Ishikawa (cell line): ENCODE measurements around the gene SNTG2.

Source experiments
- CEBPB ChIP-seq: IDR thresholded peaks from 2 replicates; pipeline ENCODE4 v1.6.1; 2012
- CREB1 ChIP-seq: IDR thresholded peaks from 2 replicates; pipeline ENCODE4 v1.6.1; 2012; ENCODE audit warnings: low read depth
- EGR1 ChIP-seq: IDR thresholded peaks from 2 replicates; pipeline ENCODE4 v1.6.1; 2012
- EP300 ChIP-seq: IDR thresholded peaks from 2 replicates; pipeline ENCODE4 v1.6.1; 2012; ENCODE audit warnings: borderline replicate concordance
- FOXM1 ChIP-seq: IDR thresholded peaks from 2 replicates; pipeline ENCODE4 v1.6.1; 2012; ENCODE audit warnings: low read depth, borderline replicate concordance
- NFIC ChIP-seq: IDR thresholded peaks from 2 replicates; pipeline ENCODE4 v1.6.1; 2012
- RAD21 ChIP-seq: IDR thresholded peaks from 2 replicates; pipeline ENCODE4 v1.6.1; 2012; ENCODE audit warnings: low read depth
- TAF1 ChIP-seq: IDR thresholded peaks from 2 replicates; pipeline ENCODE4 v1.6.1; 2012; ENCODE audit warnings: low read depth, mild to moderate bottlenecking
- TCF12 ChIP-seq: IDR thresholded peaks from 2 replicates; pipeline ENCODE4 v1.6.1; 2012; ENCODE audit warnings: low read depth
- TEAD4 ChIP-seq: IDR thresholded peaks from 2 replicates; pipeline ENCODE4 v1.6.1; 2012
- YY1 ChIP-seq: IDR thresholded peaks from 2 replicates; pipeline ENCODE4 v1.6.1; 2012; ENCODE audit warnings: low read depth
- ZBTB7A ChIP-seq: IDR thresholded peaks from 2 replicates; pipeline ENCODE4 v1.6.1; 2012; ENCODE audit warnings: low read depth
- TF ChIP-seq, protein P1 (sequence below): IDR thresholded peaks from 2 replicates; pipeline ENCODE4 v1.6.1; 2012; ENCODE audit warnings: low read depth, mild to moderate bottlenecking
- TF ChIP-seq, protein P2 (sequence below): IDR thresholded peaks from 2 replicates; pipeline ENCODE4 v1.6.1; 2012
- TF ChIP-seq, protein P3 (sequence below): IDR thresholded peaks from 2 replicates; pipeline ENCODE4 v1.6.1; 2012

SNTG2 gene

DNA sequence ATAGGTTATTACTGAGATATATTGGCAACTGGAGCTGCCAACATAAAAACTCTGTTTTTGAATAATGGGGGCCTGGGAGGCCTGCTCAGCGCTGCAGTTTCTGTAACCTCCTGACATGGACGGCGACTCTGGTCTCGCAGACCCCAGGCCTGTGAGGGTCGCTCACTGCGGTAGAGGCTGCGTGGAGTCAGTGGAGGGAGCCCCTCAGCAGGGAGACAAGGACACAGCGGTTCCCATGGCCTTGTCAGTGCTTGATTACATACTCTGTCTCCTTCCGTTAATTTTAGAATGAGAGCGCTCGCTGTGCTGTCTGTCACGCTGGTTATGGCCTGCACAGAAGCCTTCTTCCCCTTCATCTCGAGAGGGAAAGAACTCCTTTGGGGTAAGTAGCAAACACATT lies 463.5 kb downstream of the SNTG2 start:
- TF ChIP-seq TCF12 (no peak), ZBTB7A (no peak), NFIC (no peak), EGR1 (no peak), EP300 (no peak), TAF1 (no peak), CEBPB (no peak), TEAD4 (no peak), FOXM1 (no peak), CREB1 (no peak), YY1 (no peak), RAD21 (no peak)
- TF ChIP-seq, protein P1, sequence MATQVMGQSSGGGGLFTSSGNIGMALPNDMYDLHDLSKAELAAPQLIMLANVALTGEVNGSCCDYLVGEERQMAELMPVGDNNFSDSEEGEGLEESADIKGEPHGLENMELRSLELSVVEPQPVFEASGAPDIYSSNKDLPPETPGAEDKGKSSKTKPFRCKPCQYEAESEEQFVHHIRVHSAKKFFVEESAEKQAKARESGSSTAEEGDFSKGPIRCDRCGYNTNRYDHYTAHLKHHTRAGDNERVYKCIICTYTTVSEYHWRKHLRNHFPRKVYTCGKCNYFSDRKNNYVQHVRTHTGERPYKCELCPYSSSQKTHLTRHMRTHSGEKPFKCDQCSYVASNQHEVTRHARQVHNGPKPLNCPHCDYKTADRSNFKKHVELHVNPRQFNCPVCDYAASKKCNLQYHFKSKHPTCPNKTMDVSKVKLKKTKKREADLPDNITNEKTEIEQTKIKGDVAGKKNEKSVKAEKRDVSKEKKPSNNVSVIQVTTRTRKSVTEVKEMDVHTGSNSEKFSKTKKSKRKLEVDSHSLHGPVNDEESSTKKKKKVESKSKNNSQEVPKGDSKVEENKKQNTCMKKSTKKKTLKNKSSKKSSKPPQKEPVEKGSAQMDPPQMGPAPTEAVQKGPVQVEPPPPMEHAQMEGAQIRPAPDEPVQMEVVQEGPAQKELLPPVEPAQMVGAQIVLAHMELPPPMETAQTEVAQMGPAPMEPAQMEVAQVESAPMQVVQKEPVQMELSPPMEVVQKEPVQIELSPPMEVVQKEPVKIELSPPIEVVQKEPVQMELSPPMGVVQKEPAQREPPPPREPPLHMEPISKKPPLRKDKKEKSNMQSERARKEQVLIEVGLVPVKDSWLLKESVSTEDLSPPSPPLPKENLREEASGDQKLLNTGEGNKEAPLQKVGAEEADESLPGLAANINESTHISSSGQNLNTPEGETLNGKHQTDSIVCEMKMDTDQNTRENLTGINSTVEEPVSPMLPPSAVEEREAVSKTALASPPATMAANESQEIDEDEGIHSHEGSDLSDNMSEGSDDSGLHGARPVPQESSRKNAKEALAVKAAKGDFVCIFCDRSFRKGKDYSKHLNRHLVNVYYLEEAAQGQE, result no peak
- TF ChIP-seq, protein P2, sequence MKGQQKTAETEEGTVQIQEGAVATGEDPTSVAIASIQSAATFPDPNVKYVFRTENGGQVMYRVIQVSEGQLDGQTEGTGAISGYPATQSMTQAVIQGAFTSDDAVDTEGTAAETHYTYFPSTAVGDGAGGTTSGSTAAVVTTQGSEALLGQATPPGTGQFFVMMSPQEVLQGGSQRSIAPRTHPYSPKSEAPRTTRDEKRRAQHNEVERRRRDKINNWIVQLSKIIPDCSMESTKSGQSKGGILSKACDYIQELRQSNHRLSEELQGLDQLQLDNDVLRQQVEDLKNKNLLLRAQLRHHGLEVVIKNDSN, result no peak
- TF ChIP-seq, protein P3, sequence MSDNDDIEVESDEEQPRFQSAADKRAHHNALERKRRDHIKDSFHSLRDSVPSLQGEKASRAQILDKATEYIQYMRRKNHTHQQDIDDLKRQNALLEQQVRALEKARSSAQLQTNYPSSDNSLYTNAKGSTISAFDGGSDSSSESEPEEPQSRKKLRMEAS, result no peak

DNA sequence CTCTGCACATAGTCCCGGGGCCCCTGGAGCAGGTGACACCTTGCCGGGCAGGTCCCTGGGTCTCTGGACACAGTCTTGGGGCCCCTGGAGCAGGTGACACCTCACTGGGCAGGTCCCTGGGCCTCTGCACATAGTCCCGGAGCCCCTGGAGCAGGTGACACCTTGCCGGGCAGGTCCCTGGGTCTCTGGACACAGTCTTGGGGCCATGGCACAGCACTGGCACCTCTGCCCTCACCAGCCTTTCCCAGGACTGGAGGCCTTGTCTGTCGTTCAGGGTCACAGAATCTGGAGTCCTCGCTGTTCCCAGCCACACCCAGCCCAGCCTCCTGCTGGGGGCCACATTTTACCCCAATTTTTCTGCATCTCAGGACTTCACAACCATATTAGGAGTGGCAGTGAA lies 464.9 kb downstream of the SNTG2 start:
- TF ChIP-seq TCF12, result no peak
- TF ChIP-seq, protein P3, result no peak
- no peak for TF ChIP-seq CREB1
- TF ChIP-seq, protein P1, result no peak
- no peak for TF ChIP-seq NFIC
- no peak for TF ChIP-seq YY1
- TF ChIP-seq FOXM1, result no peak
